Thyroid gland (tissue), 4 donors: ENCODE data around the gene PATZ1.

Source experiments
- POLR2A ChIP-seq, 2 donors: fragments of 450-650 bp; IDR thresholded peaks; one replicate each; pipeline ENCODE4 v1.6.1; 2017; ENCODE audit warnings: antibody characterized with exemption in 2 of 2, mild to moderate bottlenecking in 2 of 2, moderate library complexity in 1 of 2
- TF ChIP-seq, protein P1 (sequence below), 6 experiments: fragments of 200-600 bp in 3 of 6; fragments of 450-650 bp in 3 of 6; sonication (generic) in 3 of 6; IDR thresholded peaks; one replicate each; pipeline ENCODE4 v1.5.1; 2016 to 2019; ENCODE audit warnings: antibody characterized with exemption in 6 of 6, mild to moderate bottlenecking in 2 of 6, inconsistent platforms in 1 of 6, moderate library complexity in 1 of 6

DNA sequence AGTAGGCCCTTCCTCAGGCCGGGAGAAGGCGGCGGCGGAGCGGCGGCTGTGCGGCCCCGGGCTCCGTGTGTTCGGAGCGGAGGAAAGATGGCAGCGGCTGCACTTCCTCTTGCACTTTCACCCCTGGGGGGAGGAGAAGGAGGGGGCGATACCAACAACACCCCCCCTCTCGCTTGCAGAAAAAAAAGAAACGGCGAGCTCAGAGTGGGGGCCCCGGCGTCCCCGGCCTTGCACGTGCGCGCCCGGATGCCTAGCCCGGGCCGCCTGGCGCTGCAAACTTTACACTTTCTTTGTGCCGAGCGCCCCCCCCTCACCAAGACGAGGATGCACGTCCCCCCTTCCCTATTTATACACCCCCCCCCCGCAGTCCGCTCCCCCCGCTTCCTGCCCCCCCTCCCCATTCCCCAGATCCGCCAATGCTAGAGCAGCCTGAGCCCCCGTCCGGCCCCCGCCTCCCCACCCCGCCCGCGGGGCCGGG is at the start of gene PATZ1:
- TF ChIP-seq, protein P1, sequence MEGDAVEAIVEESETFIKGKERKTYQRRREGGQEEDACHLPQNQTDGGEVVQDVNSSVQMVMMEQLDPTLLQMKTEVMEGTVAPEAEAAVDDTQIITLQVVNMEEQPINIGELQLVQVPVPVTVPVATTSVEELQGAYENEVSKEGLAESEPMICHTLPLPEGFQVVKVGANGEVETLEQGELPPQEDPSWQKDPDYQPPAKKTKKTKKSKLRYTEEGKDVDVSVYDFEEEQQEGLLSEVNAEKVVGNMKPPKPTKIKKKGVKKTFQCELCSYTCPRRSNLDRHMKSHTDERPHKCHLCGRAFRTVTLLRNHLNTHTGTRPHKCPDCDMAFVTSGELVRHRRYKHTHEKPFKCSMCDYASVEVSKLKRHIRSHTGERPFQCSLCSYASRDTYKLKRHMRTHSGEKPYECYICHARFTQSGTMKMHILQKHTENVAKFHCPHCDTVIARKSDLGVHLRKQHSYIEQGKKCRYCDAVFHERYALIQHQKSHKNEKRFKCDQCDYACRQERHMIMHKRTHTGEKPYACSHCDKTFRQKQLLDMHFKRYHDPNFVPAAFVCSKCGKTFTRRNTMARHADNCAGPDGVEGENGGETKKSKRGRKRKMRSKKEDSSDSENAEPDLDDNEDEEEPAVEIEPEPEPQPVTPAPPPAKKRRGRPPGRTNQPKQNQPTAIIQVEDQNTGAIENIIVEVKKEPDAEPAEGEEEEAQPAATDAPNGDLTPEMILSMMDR (IDR thresholded peaks at IDR 0.05), result no peak
- TF ChIP-seq POLR2A (IDR thresholded peaks at IDR 0.05), result peak in 1 of 2 donors; percentile 36
